Breast epithelium (tissue), 4 donors: ENCODE results near the gene KIZ. TPM values are rescaled to one million over a fixed set of nuclear protein-coding genes. Genes with fewer than 3 reads are reported as not detected.

Source experiments
- DNase-seq, 2 donors: peaks; one replicate each; pipeline ENCODE4 v3.0.0-alpha.2; 2019; ENCODE audit warnings: low spot score in 2 of 2
- H3K27ac ChIP-seq, 2 donors: fragments of 200-600 bp; sonication (generic) in 1 of 2; one replicate each; pipeline ENCODE4 v1.5.1; 2016 to 2019; ENCODE audit warnings: mild to moderate bottlenecking in 1 of 2
- H3K27me3 ChIP-seq, 2 donors: fragments of 200-600 bp; sonication (generic) in 1 of 2; one replicate each; pipeline versions ENCODE4 v1.5.1 to v1.6.0; 2017 to 2019; ENCODE audit warnings: control low read depth in 1 of 2, mild to moderate bottlenecking in 1 of 2
- H3K36me3 ChIP-seq: fragments of 200-600 bp; one replicate; pipeline ENCODE4 v1.5.1; 2019
- H3K4me1 ChIP-seq, 2 donors: fragments of 200-600 bp; sonication (generic); one replicate each; pipeline ENCODE4 v1.5.1; 2016 to 2019; ENCODE audit warnings: control low read depth in 1 of 2
- H3K4me3 ChIP-seq, 3 donors: fragments of 200-600 bp; sonication (generic); 1 replicate in 2 of 3; 2 replicates in 1 of 3; pipeline ENCODE4 v1.5.1; 2016 to 2019; ENCODE audit warnings: mild to moderate bottlenecking in 3 of 3, moderate library complexity in 2 of 3
- H3K9me3 ChIP-seq, 2 donors: fragments of 200-600 bp; sonication (generic) in 1 of 2; one replicate each; pipeline ENCODE4 v1.5.1; 2016 to 2019; ENCODE audit warnings: control low read depth in 1 of 2
- CTCF ChIP-seq, 3 donors: fragments of 450-650 bp; IDR thresholded peaks; one replicate each; pipeline ENCODE4 v1.5.1; 2016 to 2017; ENCODE audit warnings: antibody characterized with exemption in 3 of 3, mild to moderate bottlenecking in 3 of 3, moderate library complexity in 3 of 3
- POLR2A ChIP-seq: fragments of 450-650 bp; IDR thresholded peaks from one replicate; pipeline ENCODE4 v1.6.1; 2016; ENCODE audit warnings: antibody characterized with exemption, mild to moderate bottlenecking, moderate library complexity
- POLR2AphosphoS5 ChIP-seq, 3 donors: sonication (generic); formaldehyde crosslinking; IDR thresholded peaks; one replicate each; pipeline ENCODE4 v1.6.1; 2017; ENCODE audit warnings: antibody characterized with exemption in 3 of 3
- intact Hi-C: fragments of 100-400 bp; cut with DNase I; formaldehyde crosslinking; loops from one replicate; pipeline ENCODE4 v1.15.1; 2023; ENCODE audit warnings: low total_unique reads
- total RNA-seq, 3 donors: library from RNA; depleted of rRNA; stranded (reverse); fragments of >200 nt; gene quantifications; one replicate each; pipeline ENCODE4 v1.1.0, GENCODE V29; 2016

KIZ gene
- total RNA-seq, 3 donors from 2014 or later: 29.8 to 46.2 (median 45.9) TPM

DNA sequence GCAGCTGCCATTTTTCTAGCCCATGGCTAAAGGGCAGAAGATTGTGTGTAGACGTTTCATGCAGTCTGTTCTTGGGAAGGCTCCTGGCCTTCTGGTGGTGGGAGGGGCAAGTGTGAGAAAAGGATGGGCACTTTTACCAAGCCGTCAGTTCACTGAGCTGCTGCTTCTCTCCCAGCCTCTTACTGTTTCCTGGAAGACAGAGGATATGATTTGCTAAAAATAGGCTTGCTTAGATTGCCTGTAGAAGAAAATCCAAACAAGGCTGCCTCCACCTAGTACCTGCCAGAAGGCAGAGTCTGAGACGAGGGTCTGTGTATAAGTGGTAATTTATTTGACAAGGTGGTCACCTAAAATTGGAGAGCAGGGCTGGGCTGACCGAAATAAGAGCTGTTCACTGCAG lies 7.5 kb downstream of the KIZ start:
- Histone ChIP-seq H3K4me3 (no peak overlapping the region), H3K27ac (no peak overlapping the region), H3K27me3 (no peaks in the 10 kb centered on the region), H3K4me1 (no peaks in the 10 kb centered on the region), H3K9me3 (no peaks in the 10 kb centered on the region), H3K36me3 (no peaks in the 10 kb centered on the region)
- TF ChIP-seq POLR2A: no peak
- TF ChIP-seq CTCF (IDR thresholded peaks at IDR 0.05): no peak
- no peak for TF ChIP-seq POLR2AphosphoS5 (IDR thresholded peaks at IDR 0.05)
- no peak for DNase-seq
- intact Hi-C loops: no loop called here

DNA sequence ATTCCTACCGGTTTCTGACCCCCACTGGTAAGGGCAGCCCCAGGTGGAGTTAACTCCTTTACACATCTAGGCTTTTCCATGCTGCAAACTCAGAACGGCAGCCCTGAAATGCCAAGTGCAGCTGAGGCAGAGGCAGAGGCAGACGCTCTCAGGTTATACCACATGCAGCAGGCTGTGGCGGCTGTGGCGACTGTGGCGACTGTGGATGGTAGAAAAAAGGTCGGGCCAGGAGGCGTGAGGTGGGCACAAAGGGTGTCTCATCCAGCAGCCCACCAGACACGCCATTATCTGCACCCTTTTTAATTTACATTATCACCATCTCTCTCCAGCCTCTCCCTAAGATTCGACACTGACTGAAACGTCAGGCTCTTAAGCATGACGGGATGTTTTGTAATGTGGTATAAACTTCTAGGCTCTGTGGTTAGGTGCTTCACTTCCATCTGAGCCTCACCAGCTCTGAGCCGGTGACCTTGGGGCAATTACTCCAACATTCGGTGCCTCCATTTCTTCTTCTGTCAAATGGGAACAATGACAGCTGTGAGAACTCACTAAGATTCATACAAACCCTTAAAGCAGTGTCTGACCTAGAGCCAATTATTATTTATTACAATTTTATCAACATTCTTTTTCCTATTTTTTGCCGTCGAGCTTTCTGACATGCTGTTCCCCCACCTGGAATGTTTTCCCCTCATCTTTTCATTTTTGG lies 8.2 kb downstream of the KIZ start:
- Histone ChIP-seq H3K4me3 (no peak overlapping the region), H3K4me1 (no peaks in the 10 kb centered on the region), H3K27ac (no peak overlapping the region), H3K27me3 (no peaks in the 10 kb centered on the region), H3K36me3 (no peaks in the 10 kb centered on the region), H3K9me3 (no peaks in the 10 kb centered on the region)
- intact Hi-C loops: no loop called here
- no peak for TF ChIP-seq CTCF (IDR thresholded peaks at IDR 0.05)
- TF ChIP-seq POLR2A: no peak
- TF ChIP-seq POLR2AphosphoS5 (IDR thresholded peaks at IDR 0.05): no peak
- no peak for DNase-seq

GRCh38 chr20:21134883-21135493 lies 9.1 kb downstream of the KIZ start:
- no peak overlapping the region for H3K4me3 ChIP-seq
- no peaks in the 10 kb centered on the region for H3K36me3 ChIP-seq
- no peaks in the 10 kb centered on the region for H3K27me3 ChIP-seq
- H3K9me3 ChIP-seq: no peaks in the 10 kb centered on the region
- no peaks in the 10 kb centered on the region for H3K4me1 ChIP-seq
- no peak overlapping the region for H3K27ac ChIP-seq
- no peak for DNase-seq
- intact Hi-C loops: no loop called here
- no peak for TF ChIP-seq CTCF (IDR thresholded peaks at IDR 0.05)
- no peak for TF ChIP-seq POLR2AphosphoS5 (IDR thresholded peaks at IDR 0.05)
- TF ChIP-seq POLR2A: no peak

DNA sequence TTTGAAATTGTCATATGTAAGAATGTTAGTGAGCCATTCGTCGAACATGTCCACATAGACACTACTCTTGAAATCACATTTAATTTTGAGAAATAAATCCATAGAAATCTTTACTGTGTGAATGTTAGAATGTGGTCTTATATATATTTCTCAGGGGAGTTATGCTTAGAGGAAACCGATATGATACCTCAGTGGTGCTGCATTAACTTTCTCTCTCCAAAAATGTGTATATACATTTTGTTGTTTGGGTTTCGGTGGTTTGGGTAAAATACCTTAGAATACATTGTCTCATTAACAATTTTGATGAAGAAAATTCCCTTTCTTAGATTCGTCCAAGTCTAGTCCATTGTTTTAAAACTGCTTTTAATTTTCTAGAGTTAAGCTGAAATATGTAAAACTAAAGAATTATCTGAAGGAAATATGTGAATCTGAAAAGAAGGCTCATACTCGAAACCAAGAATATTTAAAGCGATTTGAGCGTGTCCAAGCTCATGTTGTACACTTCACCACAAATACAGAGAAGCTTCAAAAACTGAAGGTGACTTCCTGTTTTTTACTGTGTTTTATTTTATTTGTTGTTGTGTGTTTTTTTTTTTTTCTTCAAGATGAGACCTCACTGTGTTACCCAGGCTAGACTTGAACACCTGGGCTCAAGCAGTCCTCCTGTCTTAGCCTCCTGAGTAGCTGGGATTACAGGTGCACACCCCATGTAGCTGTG lies 10.3 kb downstream of the KIZ start:
- no peak for TF ChIP-seq POLR2AphosphoS5 (IDR thresholded peaks at IDR 0.05)
- TF ChIP-seq POLR2A: no peak
- TF ChIP-seq CTCF (IDR thresholded peaks at IDR 0.05): no peak
- intact Hi-C loops: no loop called here
- H3K4me1 ChIP-seq: no peaks in the 10 kb centered on the region
- no peaks in the 10 kb centered on the region for H3K36me3 ChIP-seq
- no peak overlapping the region for H3K27ac ChIP-seq
- DNase-seq: no peak
- no peak overlapping the region for H3K4me3 ChIP-seq
- H3K9me3 ChIP-seq: no peaks in the 10 kb centered on the region
- H3K27me3 ChIP-seq: no peaks in the 10 kb centered on the region

- H3K4me1 ChIP-seq: no peaks in the 10 kb centered on the region
- TF ChIP-seq CTCF (IDR thresholded peaks at IDR 0.05) (no peak), POLR2AphosphoS5 (IDR thresholded peaks at IDR 0.05) (no peak), POLR2A (no peak)
- no peaks in the 10 kb centered on the region for H3K27me3 ChIP-seq
- H3K27ac ChIP-seq: no peak overlapping the region
- intact Hi-C loops: no loop called here
- H3K36me3 ChIP-seq: no peaks in the 10 kb centered on the region
- no peak for DNase-seq
- no peak overlapping the region for H3K4me3 ChIP-seq
- H3K9me3 ChIP-seq: no peaks in the 10 kb centered on the region
These were observed 11.2 kb downstream of the KIZ start for GRCh38 chr20:21137078-21137477.
